Heart left ventricle (tissue), 13 donors: ENCODE measurements around the gene AUH.

ENCODE experiments used
- CTCF ChIP-seq, 12 donors: fragments of 200-600 bp; sonication (generic) in 4 of 12; IDR thresholded peaks; one replicate each; pipeline versions ENCODE4 v1.5.0 to v1.8.0; 2018 to 2022; ENCODE audit warnings: antibody characterized with exemption in 12 of 12, mild to moderate bottlenecking in 5 of 12
- POLR2A ChIP-seq, 2 donors: fragments of 450-650 bp; IDR thresholded peaks; one replicate each; pipeline ENCODE4 v1.6.1; 2017; ENCODE audit warnings: antibody characterized with exemption in 2 of 2, mild to moderate bottlenecking in 2 of 2, moderate library complexity in 2 of 2
- donor health status: ischemic (EF 13 %, LVEDD 7.1; RV severe dilation, severe dysfunction).
- donor health status: DM: no; HTN: yes; CAD: no.
- donor health status: DM: no; HTN: no; CAD: no.
- donor health status: ischemic (EF 25% LVEDD 6.9; RV normal size, moderate dysfunction).
- donor health status: ischemic (EF 25% LVEDD 5.7; RV mildly dilated, moderate dysfunction).
- donor health status: ischemic (EF 35%, LVEDD 5.7; RV mildly dilated, moderate dysfunction).
- donor health status: nonischemic (EF 11% LVEDD 7.7; RV severe dilation, severe dysfunction).
- donor health status: DM: yes; HTN: yes; CAD: no.
- donor health status: PGD.
- donor health status: ischemic (EF 29% LVEDD 5.4; RV normal size, mild dysfunction).
- donor health status: nonischemic (EF 23%, LVEDD 6.1; RV moderate dilation, normal function).

DNA sequence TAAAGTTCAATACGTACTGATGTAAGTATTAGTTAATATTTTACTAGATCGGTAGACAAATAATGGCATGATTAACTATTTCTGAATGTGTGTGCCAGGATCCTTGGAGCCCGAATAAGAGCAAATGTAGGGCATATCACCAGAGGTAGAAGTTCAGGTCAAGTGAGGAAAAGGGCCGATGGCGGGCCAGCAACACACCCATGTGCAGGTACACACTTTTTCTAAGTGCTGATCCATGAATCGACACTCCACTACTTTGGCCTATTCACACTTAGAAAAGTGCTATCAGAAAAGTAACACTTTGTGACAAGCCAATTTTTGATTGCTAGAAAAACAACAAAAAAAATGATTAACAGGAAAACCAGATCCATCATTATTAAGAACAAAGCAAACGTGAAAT lies 150.3 kb downstream of the AUH start:
- TF ChIP-seq POLR2A (IDR thresholded peaks at IDR 0.05), result no peak
- TF ChIP-seq CTCF (IDR thresholded peaks at IDR 0.05), result no peak
